HEK293 (cell line): ENCODE measurements around the gene SLC25A45.

Source experiments
- CTCF ChIA-PET: fragments of 350-600 bp; formaldehyde crosslinking; extraction: SDS; loops from one replicate; lab custom pipeline; 2021; ENCODE audit warnings: antibody characterized with exemption; lab: Yijun Ruan, JAX
- POLR2A ChIA-PET: fragments of 300-600 bp; formaldehyde crosslinking; extraction: SDS; loops from one replicate; lab custom pipeline; 2020; ENCODE audit warnings: antibody characterized with exemption, inconsistent platforms; lab: Yijun Ruan, JAX
- H3K27ac ChIP-seq: fragments of 200-500 bp; sonication (Bioruptor generic); 2 replicates; pipeline ENCODE4 v1.5.1; 2014; ENCODE audit warnings: low read depth, low read length, control low read depth, inconsistent platforms; ENCODE audit errors: extremely low read depth
- H3K36me3 ChIP-seq, 2 experiments: fragments of 200-500 bp in 1 of 2; sonication (Bioruptor generic) in 1 of 2; 1 replicate in 1 of 2; 2 replicates in 1 of 2; pipeline ENCODE4 v1.5.1; 2014 to 2017; ENCODE audit warnings: inconsistent platforms in 2 of 2, low read length in 2 of 2; ENCODE audit not compliant: control insufficient read depth in 2 of 2, insufficient read depth in 1 of 2
- H3K4me1 ChIP-seq: fragments of 200-500 bp; sonication (Bioruptor generic); 2 replicates; pipeline ENCODE4 v1.5.1; 2014; ENCODE audit warnings: mild to moderate bottlenecking, low read length, inconsistent platforms; ENCODE audit not compliant: control insufficient read depth, insufficient read depth
- H3K4me3 ChIP-seq: 2 replicates; pipeline ENCODE4 v1.5.1; 2011; ENCODE audit warnings: low read depth, mild to moderate bottlenecking, control low read depth, low read length, moderate library complexity
- H3K9me3 ChIP-seq: fragments of 200-500 bp; sonication (Bioruptor generic); 2 replicates; pipeline ENCODE4 v1.5.1; 2014; ENCODE audit warnings: low read depth, low read length, inconsistent platforms; ENCODE audit not compliant: control insufficient read depth, insufficient read depth
- BCL11B ChIP-seq: fragments of 450-650 bp; formaldehyde crosslinking; IDR thresholded peaks from 2 replicates; pipeline ENCODE4 v1.5.1; 2016; ENCODE audit warnings: low read depth, missing biosample characterization, missing genetic modification characterization
- GLIS1 ChIP-seq: fragments of 450-650 bp; formaldehyde crosslinking; IDR thresholded peaks from 2 replicates; pipeline ENCODE4 v1.5.1; 2016; ENCODE audit warnings: missing biosample characterization, missing genetic modification characterization
- GLIS2 ChIP-seq: fragments of 450-650 bp; formaldehyde crosslinking; IDR thresholded peaks from 2 replicates; pipeline ENCODE4 v1.5.1; 2016; ENCODE audit warnings: missing biosample characterization, missing genetic modification characterization
- KLF1 ChIP-seq: fragments of 450-650 bp; formaldehyde crosslinking; IDR thresholded peaks from 2 replicates; pipeline ENCODE4 v1.5.1; 2016; ENCODE audit warnings: missing biosample characterization, missing genetic modification characterization
- KLF16 ChIP-seq: fragments of 450-650 bp; formaldehyde crosslinking; IDR thresholded peaks from 2 replicates; pipeline ENCODE4 v1.5.1; 2017; ENCODE audit warnings: missing biosample characterization, missing genetic modification characterization
- KLF17 ChIP-seq: fragments of 450-650 bp; formaldehyde crosslinking; IDR thresholded peaks from 2 replicates; pipeline ENCODE4 v1.5.1; 2016; ENCODE audit warnings: missing biosample characterization, missing genetic modification characterization
- KLF8 ChIP-seq: fragments of 450-650 bp; formaldehyde crosslinking; IDR thresholded peaks from 2 replicates; pipeline ENCODE4 v1.5.1; 2016; ENCODE audit warnings: missing biosample characterization, missing genetic modification characterization
- KLF9 ChIP-seq: fragments of 450-650 bp; formaldehyde crosslinking; IDR thresholded peaks from 2 replicates; pipeline ENCODE4 v1.5.1; 2016; ENCODE audit warnings: missing biosample characterization, missing genetic modification characterization, low read depth
- PATZ1 ChIP-seq: fragments of 450-650 bp; formaldehyde crosslinking; IDR thresholded peaks from 2 replicates; pipeline ENCODE4 v1.5.1; 2016; ENCODE audit warnings: missing biosample characterization, missing genetic modification characterization
- PBX3 ChIP-seq: sonication (generic); formaldehyde crosslinking; IDR thresholded peaks from 2 replicates; pipeline ENCODE4 v1.8.1; 2022; ENCODE audit warnings: mild to moderate bottlenecking, moderate library complexity, missing genetic modification reagents
- SP2 ChIP-seq: fragments of 450-650 bp; formaldehyde crosslinking; IDR thresholded peaks from 2 replicates; pipeline ENCODE4 v1.5.1; 2016; ENCODE audit warnings: missing biosample characterization, missing genetic modification characterization
- SP3 ChIP-seq: fragments of 450-650 bp; formaldehyde crosslinking; IDR thresholded peaks from 2 replicates; pipeline ENCODE4 v1.5.1; 2016; ENCODE audit warnings: missing biosample characterization, missing genetic modification characterization
- ZBTB8A ChIP-seq: fragments of 450-650 bp; formaldehyde crosslinking; IDR thresholded peaks from 2 replicates; pipeline ENCODE4 v1.5.1; 2016; ENCODE audit warnings: missing biosample characterization, missing genetic modification characterization
- ZFHX2 ChIP-seq: fragments of 450-650 bp; formaldehyde crosslinking; conservative IDR thresholded peaks from 2 replicates; pipeline ENCODE4 v1.5.1; 2016; ENCODE audit warnings: missing biosample characterization, missing genetic modification characterization
- ZFP41 ChIP-seq: fragments of 450-650 bp; formaldehyde crosslinking; IDR thresholded peaks from 2 replicates; pipeline ENCODE4 v1.5.1; 2016; ENCODE audit warnings: missing biosample characterization, missing genetic modification characterization, borderline replicate concordance
- ZNF335 ChIP-seq: fragments of 450-650 bp; formaldehyde crosslinking; conservative IDR thresholded peaks from 2 replicates; pipeline ENCODE4 v1.5.1; 2016; ENCODE audit warnings: missing biosample characterization, missing genetic modification characterization
- ZNF37A ChIP-seq: fragments of 450-650 bp; IDR thresholded peaks from 2 replicates; pipeline ENCODE4 v1.5.1; 2018; ENCODE audit warnings: missing biosample characterization, missing genetic modification characterization
- ZNF398 ChIP-seq: fragments of 450-650 bp; formaldehyde crosslinking; IDR thresholded peaks from 2 replicates; pipeline ENCODE4 v1.5.1; 2017; ENCODE audit warnings: missing biosample characterization, missing genetic modification characterization
- ZNF544 ChIP-seq: fragments of 450-650 bp; formaldehyde crosslinking; IDR thresholded peaks from 2 replicates; pipeline ENCODE4 v1.5.0; 2017; ENCODE audit warnings: missing biosample characterization, missing genetic modification characterization
- ZNF548 ChIP-seq: fragments of 450-650 bp; formaldehyde crosslinking; IDR thresholded peaks from 2 replicates; pipeline ENCODE4 v1.5.1; 2016; ENCODE audit warnings: missing biosample characterization, missing genetic modification characterization
- ZNF555 ChIP-seq: fragments of 450-650 bp; formaldehyde crosslinking; conservative IDR thresholded peaks from 2 replicates; pipeline ENCODE4 v1.5.1; 2017; ENCODE audit warnings: missing biosample characterization, mild to moderate bottlenecking, missing genetic modification characterization, inconsistent platforms
- ZNF558 ChIP-seq: fragments of 450-650 bp; formaldehyde crosslinking; IDR thresholded peaks from 2 replicates; pipeline ENCODE4 v1.5.1; 2016; ENCODE audit warnings: missing biosample characterization, missing genetic modification characterization
- ZNF658 ChIP-seq: fragments of 450-650 bp; formaldehyde crosslinking; IDR thresholded peaks from 2 replicates; pipeline ENCODE4; 2016; ENCODE audit warnings: missing biosample characterization, missing genetic modification characterization
- ZNF664 ChIP-seq: fragments of 450-650 bp; formaldehyde crosslinking; IDR thresholded peaks from 2 replicates; pipeline ENCODE4 v1.5.1; 2016; ENCODE audit warnings: missing biosample characterization, missing genetic modification characterization
- ZNF785 ChIP-seq: fragments of 450-650 bp; formaldehyde crosslinking; IDR thresholded peaks from 2 replicates; pipeline ENCODE4 v1.5.1; 2016; ENCODE audit warnings: missing biosample characterization, missing genetic modification characterization
- TF ChIP-seq, protein P1 (sequence below): fragments of 450-650 bp; formaldehyde crosslinking; IDR thresholded peaks from 2 replicates; pipeline ENCODE4 v1.5.1; 2016; ENCODE audit warnings: missing biosample characterization, missing genetic modification characterization
- TF ChIP-seq, protein P2 (sequence below): fragments of 450-650 bp; formaldehyde crosslinking; IDR thresholded peaks from 2 replicates; pipeline ENCODE4 v1.5.1; 2016; ENCODE audit warnings: missing biosample characterization, missing genetic modification characterization, borderline replicate concordance
- TF ChIP-seq, protein P3 (sequence below): fragments of 450-650 bp; formaldehyde crosslinking; optimal IDR thresholded peaks from 2 replicates; pipeline ENCODE3; 2016; ENCODE audit warnings: missing biosample characterization, mild to moderate bottlenecking, missing genetic modification characterization

The SLC25A45 gene

GRCh38 chr11:65355013-65355775 lies 27.3 kb downstream of the SLC25A45 start:
- POLR2A ChIA-PET, result interaction anchor here (0.6 to 1.3 kb wide), 4 partner anchors 22 to 224 kb away, joined by 3 to 4 read pairs (median 3); partner anchors contain the start of genes DPF2 and NEAT1
- peak overlapping the region; percentile 77; the same call in 1 of the 2 replicates for H3K27ac ChIP-seq
- H3K36me3 ChIP-seq, result peaks cover 2 to 26% of the 10 kb centered on the region in 2 experiments; a peak in 2 of 3 replicates
- CTCF ChIA-PET, result interaction anchor here (0.7 to 1.1 kb wide), 2 partner anchors 25 to 151 kb away, joined by 3 read pairs; no protein-coding TSS in a partner anchor
- TF ChIP-seq ZFHX2 (tag by site-specific recombination) (peak; percentile 53), ZNF558 (tag by site-specific recombination) (no peak), BCL11B (tag by site-specific recombination) (no peak), SP3 (tag by site-specific recombination) (peak; percentile 71), ZNF37A (no peak), ZNF785 (tag by site-specific recombination) (no peak), ZNF398 (peak; percentile 48), KLF1 (tag by site-specific recombination) (peak; percentile 88), ZNF555 (no peak), PBX3 (CRISPR knock-in tag) (no peak), ZNF335 (tag by site-specific recombination) (peak; percentile 52; the same call in 1 of the 2 replicates), KLF8 (tag by site-specific recombination) (peak; percentile 18; the same call in 1 of the 2 replicates), ZFP41 (tag by site-specific recombination) (no peak), ZNF544 (tag by site-specific recombination) (no peak), GLIS2 (tag by site-specific recombination) (peak; percentile 66; the same call in 1 of the 2 replicates), SP2 (tag by site-specific recombination) (peak; percentile 68), GLIS1 (peak; percentile 67), ZBTB8A (tag by site-specific recombination) (0 out of 2 replicates have a peak, but pooled peaks have one; percentile 7), ZNF658 (tag by site-specific recombination) (no peak), KLF16 (tag by site-specific recombination) (peak; percentile 37; the same call in 1 of the 2 replicates), ZNF664 (tag by site-specific recombination) (no peak), KLF17 (tag by site-specific recombination) (peak; percentile 66; the same call in 1 of the 2 replicates), KLF9 (tag by site-specific recombination) (peak; percentile 57; the same call in 1 of the 2 replicates), PATZ1 (0 out of 2 replicates have a peak, but pooled peaks have one; percentile 21), ZNF548 (no peak)
- TF ChIP-seq, protein P1, sequence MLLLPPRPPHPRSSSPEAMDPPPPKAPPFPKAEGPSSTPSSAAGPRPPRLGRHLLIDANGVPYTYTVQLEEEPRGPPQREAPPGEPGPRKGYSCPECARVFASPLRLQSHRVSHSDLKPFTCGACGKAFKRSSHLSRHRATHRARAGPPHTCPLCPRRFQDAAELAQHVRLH (tag by site-specific recombination), result no peak
- TF ChIP-seq, protein P2, sequence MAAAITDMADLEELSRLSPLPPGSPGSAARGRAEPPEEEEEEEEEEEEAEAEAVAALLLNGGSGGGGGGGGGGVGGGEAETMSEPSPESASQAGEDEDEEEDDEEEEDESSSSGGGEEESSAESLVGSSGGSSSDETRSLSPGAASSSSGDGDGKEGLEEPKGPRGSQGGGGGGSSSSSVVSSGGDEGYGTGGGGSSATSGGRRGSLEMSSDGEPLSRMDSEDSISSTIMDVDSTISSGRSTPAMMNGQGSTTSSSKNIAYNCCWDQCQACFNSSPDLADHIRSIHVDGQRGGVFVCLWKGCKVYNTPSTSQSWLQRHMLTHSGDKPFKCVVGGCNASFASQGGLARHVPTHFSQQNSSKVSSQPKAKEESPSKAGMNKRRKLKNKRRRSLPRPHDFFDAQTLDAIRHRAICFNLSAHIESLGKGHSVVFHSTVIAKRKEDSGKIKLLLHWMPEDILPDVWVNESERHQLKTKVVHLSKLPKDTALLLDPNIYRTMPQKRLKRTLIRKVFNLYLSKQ (tag by site-specific recombination), result no peak
- TF ChIP-seq, protein P3, sequence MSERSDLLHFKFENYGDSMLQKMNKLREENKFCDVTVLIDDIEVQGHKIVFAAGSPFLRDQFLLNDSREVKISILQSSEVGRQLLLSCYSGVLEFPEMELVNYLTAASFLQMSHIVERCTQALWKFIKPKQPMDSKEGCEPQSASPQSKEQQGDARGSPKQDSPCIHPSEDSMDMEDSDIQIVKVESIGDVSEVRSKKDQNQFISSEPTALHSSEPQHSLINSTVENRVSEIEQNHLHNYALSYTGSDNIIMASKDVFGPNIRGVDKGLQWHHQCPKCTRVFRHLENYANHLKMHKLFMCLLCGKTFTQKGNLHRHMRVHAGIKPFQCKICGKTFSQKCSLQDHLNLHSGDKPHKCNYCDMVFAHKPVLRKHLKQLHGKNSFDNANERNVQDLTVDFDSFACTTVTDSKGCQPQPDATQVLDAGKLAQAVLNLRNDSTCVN (tag by site-specific recombination), result peak; percentile 53
- H3K4me3 ChIP-seq, result peak overlapping the region; percentile 66
- H3K9me3 ChIP-seq, result no peaks in the 10 kb centered on the region
- no peaks in the 10 kb centered on the region for H3K4me1 ChIP-seq
